ENCODE measurements around the gene GFER. TPM values are rescaled to one million over a fixed set of nuclear protein-coding genes. Genes with fewer than 3 reads are reported as not detected.
A peak's percentile ranks its signal among the peaks of the same experiment; 100 is the strongest.
"Not testable (repeated sequence)": the region's sequence is repeated elsewhere in the genome, so short reads cannot be mapped to it uniquely, and the experiment has no call there.

The GFER gene
- total RNA-seq, 1 experiment from 2014 or later: 85.5 TPM

DNA sequence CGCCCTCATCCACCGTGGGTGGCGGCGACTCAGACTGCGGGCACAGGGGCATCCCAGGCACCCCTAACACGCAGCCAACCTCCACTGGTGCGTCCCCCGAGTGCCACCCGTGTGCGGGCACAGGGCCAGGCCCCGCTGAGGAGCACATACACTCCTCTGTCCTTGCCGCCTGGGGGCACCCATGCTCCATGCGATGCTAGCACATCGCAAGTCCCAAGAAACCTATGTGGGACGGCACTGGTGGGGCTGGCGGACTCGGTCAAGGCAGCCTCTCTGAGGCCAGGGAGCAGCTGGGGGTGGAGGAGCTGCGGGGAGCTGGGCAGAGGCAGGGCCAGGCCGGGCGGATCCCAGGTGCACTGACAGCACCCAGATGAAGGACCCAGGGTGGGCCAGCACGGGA lies 21.7 kb downstream of the GFER start:
- DNase-seq (ENCODE audit: low read depth): no peak

DNA sequence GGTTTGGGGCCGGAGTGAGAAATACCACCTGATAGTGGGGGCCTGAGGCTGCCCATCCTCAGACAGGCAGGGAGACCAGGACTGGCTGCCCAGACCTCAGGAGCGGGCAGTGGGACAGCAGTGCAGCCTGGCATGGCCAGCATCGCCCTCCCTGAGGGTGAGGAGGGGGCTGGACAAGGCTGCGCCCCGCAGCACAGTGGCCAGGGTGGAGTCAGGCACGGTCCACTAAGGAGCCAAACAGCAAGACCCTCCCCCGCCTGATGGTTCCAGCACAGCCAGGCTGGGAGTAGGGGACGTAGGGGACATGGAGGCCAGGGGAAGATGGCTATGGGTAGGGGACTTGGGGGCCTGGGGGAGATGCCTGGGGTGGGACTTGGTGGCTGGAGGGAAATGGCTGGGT lies 22.3 kb downstream of the GFER start:
- no peak for DNase-seq (ENCODE audit: low read depth)

DNA sequence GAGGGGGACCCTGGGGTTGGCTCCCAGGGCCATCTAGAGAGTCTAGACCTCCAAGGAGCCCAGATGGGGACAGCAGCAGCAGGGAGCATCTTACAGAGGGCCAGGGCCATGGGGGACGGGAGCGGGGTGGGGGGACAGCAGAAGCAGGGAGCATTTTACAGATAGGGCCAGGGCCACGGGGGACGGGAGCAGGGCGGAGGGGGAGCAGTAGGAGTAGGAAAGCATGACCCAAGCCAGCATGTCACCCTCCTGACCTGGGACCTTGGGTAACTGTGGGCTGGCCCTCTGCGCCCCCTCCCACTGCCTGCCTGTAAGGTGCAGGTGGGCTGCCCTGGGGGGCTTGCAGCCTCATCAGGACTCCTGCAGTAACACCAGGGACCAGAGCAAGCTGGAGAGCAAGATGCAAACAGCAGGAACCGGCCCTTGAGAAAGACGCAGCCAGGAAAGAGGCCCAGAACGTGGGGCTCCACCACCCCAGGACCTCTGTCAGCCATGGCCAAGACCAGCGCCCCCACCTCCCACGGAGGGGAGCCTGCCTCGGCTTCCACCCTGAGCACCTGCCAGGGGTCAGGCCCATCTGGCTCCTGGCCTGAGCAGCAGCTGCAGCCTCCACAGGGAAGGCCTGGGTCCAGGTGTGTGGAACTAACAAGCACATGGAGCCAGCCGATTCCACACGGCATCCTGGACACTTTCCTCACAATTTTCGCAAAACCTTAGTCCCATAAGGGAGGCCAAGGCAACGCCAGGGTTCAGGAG lies 23.3 kb downstream of the GFER start:
- no peak for DNase-seq (ENCODE audit: low read depth)

DNA sequence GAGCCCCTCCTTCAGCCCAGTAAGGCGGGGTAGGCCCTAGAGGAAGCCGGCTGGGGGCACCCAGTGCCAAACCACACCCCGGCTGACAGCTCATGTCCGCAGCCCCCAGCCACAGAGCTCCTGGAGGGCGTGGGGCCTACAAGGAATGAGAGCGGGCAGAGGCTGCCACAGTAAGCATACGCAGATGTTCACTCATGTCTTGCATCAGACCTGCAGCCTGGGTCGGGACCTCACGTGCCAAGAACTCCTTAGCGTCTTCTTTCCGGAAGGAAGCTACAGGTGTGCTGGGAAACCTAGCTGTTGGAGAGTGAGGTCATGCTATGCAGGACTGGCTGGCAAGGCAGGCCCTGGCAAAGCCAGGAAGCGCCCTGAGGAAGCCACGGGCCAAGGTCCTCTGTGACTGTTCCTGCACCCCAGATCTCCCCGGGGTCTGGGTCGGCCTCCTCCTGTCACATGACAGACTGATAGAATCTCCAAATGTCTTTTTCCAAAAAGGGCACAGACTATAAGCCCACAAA lies 24.1 kb downstream of the GFER start:
- DNase-seq (ENCODE audit: low read depth): peak; percentile 91

DNA sequence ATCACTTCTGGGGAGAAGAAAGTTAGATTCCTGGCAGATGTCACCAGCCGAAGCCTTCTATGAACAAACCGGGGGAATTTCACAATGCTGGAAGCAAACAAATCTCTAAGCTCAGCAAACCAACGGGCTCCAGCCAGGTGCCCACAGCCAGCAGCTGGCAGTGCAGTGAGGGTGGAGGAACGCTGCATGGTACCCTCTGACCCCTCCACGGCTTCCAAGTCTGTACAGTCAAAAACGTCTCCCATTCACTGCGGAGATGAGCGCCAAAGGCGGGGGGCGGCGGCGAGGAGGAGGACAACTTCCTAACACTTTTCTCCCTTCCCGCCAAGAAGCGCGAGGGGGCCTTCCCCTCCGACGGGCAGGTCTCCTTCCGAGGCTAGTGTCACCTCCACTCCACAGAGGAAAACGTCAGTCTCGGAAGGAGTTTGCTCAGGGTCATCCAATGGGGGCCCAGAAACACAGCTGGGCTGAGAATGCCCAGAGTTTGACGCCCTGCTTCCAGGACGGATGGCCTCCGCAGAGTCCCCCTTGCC lies 24.7 kb downstream of the GFER start:
- DNase-seq (ENCODE audit: low read depth): no peak

DNA sequence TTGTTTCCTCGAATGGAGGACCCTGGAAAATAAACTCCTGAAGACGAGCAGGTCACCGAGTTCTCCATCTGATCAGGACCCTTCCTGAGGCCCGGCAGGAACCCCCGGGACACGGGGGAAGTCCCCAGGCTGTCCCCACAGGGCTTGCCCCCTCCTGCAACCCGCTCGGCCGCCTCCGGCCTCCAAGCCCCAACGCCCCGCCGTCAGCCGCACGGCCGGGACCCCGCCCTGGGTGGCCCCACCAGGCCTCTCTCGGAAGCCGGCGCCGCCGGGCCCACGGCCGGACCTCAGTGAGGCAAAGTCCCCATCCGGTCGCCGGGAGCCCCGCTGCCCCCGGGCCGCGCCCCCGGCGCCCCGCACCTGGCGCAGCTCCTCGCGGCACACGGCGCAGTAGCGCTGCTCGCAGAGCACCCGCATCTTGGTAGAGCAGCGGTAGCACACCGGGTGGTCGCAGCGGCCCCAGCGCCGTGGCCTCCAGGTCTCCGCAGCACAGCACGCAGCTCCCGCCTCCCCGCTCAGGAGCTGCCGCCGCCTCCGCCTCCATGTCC lies 25.2 kb downstream of the GFER start:
- no peak for DNase-seq (ENCODE audit: low read depth)

DNA sequence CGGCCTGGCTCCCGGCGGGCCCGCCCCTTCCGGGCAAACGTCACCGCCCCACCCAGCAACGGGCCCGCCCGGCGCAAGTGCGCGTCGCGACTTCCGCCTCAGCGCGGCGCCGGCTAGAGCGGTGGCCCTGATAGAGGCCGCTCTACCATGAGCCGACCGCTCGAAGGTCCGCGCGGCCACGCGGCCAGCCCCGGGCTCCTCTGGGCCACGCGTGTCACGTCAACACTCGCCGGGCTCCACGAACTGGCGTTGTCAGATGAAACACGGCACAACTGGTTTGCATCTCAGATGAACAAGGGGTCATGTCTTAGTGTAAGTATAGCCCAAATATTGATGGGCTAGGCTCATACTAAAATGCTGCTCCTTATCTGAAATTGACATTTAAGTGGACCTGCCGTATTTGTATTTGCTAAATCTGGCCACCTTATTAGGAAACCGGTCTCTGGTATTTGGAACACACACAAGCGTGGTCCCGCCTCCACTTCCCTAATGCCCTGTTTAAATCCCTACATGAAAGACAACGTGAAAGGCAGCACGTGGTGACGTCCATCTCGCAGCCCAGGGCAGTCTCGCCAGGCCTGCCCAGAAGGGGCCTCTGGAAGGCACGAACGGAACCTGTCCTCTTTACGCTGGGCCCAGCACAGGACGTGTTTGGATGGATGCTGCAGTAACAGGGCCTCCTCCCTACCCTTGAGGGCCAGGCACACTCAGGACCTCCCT lies 26.0 kb downstream of the GFER start, which contains the start of gene ZNF598:
TSS of gene ZNF598 (minus strand) at position 31 of the 720 bp plus-strand sequence.
- peak; percentile 79 for DNase-seq (ENCODE audit: low read depth)

DNA sequence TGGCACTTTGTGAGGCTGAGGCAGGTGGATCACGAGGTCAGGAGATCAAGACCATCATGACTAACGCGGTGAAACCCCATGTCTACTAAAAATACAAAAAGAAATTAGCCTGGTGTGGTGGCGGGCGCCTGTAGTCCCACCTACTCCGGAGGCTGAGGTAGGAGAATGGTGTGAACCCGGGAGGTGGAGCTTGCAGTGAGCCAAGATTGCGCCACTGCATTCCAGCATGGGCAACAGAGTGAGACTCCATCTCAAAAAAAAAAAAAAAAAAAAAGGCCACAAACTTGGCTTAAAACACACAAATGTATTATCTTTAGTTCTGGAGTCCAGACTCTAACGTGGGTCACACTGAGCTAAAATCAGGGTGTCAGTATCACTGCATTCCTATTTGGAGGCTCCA lies 27.7 kb downstream of the GFER start:
- not testable (repeated sequence) for DNase-seq (ENCODE audit: low read depth)

DNA sequence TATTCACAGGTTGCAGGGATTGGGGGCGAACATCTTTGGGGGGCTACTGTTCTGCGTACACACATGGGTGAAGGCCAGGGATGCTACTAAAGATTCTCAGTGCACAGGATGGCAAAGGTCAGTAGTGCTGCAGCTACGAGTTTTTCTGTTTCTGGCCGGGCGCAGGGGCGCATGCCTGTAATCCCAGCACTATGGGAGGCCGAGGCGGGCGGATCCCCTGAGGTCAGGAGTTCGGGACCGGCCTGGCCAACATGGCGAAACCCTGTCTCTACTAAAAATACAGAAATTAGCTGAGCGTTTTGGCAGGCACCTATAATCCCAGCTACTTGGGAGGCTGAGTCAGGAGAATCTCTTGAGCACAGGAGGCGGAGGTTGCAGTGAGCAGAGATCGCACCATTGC lies 29.5 kb downstream of the GFER start:
- DNase-seq (ENCODE audit: low read depth): no peak

DNA sequence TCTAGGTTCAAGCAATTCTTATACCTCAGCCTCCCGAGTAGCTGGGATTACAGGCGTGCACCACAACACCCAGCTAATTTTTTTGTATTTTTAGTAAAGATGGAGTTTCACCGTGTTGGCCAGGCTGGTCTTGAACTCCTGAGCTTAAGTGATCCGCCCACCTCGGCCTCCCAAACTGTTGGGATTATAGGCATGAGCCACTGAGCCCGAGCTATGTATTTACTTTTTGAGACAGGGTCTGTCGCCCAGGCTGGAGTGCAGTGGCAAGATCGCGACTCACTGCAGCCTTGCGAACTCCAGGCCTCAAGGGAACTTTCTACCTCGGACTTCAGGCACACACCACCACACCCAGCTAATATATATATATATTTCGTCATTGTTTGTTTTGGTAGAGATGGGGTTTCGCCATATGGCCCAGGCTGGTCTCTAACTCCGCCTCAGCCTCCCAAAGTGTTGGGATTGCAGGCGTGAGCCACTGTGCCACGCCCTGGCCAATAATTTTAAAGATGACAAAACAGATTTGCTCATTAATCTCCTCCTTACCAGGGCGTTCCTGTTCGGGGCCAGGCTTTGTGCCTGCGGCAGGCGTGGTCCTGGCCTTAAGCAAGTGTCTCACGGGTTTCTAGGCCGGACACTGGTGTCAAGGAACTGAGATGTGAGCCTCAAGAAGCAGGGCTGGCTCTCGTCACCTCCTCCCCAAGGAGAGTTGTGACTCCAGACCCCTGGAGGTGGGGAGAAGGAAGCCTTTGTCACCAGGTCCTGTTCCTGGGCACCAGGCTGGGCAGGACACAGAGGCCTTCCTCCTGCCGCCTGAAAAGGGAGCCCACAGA lies 31.3 kb downstream of the GFER start:
- DNase-seq (ENCODE audit: low read depth): no peak

DNA sequence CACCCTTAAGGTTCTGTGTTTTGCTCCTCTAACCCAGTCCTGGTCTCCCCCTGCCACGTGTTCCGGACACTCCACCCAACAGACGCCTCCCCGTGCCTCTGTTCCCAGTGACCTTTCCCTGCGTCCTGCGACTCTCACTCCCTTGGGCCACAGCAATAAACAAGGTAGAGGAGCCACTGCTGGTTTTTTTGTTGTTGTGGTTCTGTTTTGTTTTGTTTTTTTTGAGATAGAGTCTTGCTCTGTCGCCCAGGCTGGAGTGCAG lies 31.9 kb downstream of the GFER start:
- DNase-seq (ENCODE audit: low read depth): no peak

DNA sequence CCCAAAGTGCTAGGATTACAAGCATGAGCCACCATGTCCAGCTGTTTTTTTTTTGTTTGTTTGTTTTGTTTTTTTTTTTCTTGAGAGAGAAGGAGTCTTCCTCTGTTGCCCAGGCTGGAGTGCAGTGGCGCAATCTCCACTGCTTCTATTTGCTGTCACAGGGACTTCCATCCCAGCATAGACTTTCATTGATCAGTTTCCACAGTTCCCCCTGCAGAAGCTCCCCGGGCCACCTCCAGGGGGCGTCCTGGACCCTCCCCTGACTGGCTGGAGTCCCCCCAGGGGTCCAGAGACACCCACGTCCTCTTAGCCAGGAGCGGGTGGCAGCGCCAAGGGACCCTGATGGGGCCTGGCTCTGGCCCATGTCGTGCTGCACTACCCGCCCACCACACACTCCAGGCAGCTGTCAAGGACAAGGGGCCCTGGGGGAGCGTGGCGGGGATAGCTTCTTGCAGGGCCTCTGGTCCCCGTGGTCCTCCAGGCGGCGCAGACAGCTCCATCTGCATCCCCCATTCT lies 32.5 kb downstream of the GFER start:
- no peak for DNase-seq (ENCODE audit: low read depth)

DNA sequence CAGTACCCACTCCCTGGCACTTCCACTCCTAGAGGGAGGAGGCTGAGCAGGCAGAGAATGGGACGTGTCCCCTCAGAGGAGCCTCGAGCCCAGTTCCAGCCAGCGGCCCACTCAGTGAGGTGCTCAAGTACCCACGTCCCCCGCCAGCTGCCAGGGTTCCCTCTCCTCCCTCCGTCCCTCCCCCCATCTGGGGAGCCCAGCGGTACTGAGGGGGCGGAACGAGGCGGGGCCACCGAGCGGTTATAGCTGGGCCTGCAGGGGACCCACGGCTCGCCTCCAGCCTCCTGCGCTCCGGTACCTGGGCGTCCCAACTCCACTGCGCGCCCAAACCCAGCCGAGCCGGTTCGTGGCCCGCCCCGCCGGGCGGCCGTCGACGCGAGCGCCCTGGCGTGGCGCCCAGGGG lies 35.5 kb downstream of the GFER start, which contains the start of gene NPW:
TSS of gene NPW (plus strand) at position 268 of the 403 bp plus-strand sequence.
- DNase-seq (ENCODE audit: low read depth): no peak

DNA sequence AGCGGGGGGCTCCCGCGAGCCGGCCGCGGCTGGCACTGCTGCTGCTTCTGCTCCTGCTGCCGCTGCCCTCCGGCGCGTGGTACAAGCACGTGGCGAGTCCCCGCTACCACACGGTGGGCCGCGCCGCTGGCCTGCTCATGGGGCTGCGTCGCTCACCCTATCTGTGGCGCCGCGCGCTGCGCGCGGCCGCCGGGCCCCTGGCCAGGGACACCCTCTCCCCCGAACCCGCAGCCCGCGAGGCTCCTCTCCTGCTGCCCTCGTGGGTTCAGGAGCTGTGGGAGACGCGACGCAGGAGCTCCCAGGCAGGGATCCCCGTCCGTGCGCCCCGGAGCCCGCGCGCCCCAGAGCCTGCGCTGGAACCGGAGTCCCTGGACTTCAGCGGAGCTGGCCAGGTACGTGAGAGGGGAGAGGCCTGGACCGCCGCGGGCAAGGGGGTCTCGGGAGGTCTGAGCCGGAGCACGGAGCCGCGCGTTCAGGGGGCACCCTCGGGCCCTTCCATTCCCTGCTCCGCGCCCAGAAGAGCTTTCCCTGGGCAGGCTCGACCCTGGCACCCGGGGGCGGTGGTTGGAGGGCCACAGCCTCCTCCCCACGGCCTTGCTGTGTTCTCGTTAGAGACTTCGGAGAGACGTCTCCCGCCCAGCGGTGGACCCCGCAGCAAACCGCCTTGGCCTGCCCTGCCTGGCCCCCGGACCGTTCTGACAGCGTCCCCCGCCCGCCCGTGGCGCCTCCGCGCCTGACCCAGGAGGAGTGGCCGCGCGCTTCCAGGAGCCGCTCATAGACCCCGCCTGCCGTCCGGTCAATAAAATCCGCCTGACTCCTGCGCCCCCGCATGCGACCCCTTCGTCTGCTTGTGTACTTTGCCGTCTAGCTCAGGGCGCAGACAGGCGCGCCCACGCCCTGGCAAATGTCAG lies 36.2 kb downstream of the GFER start:
- DNase-seq (ENCODE audit: low read depth): no peak

DNA sequence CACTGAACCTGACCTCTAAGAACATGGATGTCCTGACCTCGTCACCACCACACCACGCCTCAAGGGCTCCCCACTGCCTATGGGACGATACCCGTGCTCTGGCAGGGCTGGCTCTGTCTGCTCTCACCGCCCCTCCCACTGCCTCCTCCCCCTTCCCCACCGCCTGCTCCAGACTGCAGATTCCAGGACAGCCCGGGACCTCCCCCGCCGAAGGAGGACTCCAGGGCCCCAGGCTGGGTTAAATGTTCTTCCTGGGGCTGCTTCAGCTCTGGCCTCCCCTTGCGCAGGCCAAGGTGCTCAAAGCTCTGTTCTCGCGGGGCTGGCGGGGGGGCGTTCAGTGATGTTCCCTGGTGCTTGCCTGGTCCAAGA lies 38.7 kb downstream of the GFER start:
- DNase-seq (ENCODE audit: low read depth): no peak

DNA sequence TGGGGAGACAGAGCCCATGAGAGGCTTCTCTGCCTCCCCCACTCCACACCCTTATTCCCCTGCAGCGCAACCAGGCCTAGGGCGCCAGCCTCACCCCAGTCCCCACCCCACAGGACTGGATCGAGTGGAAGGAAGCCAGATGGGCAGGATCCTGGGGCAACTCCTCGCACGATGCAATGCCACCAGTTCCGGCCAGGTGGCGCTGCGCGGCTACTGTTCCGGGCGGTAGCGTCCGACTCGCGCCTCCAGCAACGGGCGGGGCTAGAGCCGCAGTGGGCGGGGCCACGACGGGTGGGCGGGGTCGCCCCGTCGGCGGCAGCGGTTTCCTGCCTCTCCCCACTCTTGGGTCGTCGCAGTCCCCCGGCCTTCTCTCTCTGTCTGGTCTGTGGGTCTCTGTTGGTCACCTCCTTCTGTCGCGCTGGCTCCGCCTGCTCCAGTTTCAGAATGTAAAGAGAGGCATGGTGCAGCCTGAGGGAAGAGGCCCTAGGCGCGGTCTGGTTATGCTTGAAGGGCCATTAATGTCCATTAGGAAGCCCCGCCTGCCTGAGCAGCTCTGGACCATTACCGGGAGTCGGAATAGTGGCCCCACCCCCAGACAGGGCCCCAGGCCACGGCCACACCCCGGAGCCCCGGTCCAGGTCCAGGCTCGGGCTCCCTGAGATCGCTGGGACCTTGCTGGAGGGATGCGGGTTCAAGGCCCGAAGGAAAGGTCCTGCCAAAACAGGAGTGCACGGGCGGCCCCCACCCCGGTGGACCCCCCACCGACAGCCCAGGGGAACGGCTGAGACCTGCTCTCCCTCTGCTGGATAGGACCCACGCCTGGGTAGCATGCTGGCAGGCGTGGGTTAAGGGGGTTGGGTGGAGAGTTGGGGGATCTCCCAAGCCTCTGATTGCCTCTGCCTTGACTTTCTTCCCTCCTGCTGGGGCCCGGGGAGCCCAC lies 39.4 kb downstream of the GFER start:
- DNase-seq (ENCODE audit: low read depth): peak; percentile 86

DNA sequence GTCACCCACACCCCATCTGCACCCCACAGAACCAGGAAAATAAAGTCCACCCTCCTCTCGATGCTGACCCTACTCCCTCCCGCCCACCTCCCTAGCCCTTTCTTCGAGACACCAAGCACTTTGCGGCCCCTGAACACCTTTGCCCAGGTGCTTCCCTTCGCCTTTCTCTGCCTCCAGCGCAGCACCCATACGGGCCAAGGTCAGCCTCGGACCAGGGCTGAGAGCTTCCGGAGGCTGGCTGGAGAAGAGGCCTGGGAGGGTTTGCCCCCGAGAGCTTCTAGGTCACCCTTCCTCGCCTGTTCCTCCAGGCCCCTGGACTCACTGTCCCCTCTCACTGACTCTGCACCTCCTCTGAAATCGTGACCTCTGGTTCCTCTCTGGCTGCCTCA lies 40.0 kb downstream of the GFER start:
- DNase-seq (ENCODE audit: low read depth): no peak

DNA sequence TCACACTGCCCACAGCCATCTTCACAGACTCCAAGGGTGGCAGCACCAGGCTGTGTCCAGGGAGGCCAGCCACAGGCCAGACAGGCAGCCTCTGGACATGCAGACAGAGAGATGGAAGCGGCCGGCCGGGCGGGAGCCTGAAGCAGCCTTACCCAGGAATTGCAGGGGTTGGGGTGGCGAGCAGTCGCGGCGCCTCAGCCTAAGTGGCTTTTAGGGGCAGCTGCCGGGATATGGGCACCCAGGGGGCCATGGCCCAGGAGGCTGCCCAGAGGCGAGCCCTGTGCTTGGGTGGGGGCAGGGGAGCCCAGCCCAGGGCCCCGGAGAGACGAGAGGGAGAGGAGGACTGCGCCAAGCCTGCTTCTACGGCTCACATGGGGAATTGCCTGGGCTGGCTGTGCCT lies 41.3 kb downstream of the GFER start:
- DNase-seq (ENCODE audit: low read depth): no peak

DNA sequence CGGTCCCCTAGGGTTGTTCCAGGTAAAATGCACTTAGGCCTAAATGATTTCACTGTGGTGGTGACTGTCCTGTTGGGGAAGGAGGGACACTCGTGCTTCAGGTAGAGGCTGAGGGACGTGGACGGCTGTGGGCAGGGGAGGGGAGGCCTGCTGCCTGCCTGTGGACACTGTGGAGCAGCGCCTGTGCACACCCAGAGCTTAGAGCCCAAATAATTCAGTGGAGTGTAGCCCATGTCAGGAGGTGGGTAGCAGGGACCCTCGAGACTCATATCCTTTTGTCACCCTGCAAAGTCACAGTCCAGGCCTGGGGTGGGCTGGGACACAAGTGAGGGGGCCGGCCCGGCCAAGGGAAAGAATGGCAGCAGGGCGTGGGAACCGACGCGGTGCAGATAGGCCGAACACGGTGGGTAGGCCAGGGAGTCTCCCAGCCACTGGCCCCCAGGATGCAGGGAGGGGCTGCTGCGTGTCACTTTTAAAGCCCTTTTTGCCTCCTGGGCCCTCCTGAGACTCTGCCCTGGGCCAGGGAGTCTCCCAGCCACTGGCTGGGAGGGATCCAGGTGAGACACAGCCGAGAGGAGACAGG lies 42.0 kb downstream of the GFER start:
- no peak for DNase-seq (ENCODE audit: low read depth)
